ENCODE results near the gene B9D1. TPM values are rescaled to one million over a fixed set of nuclear protein-coding genes. Genes with fewer than 3 reads are reported as not detected.

B9D1 gene
- total and polyA plus RNA-seq, 2 of the 13 experiments (the other 11 are each of a cell fraction or from before 2014, with no cell fraction given), result 27.7 to 31.1 TPM

- Histone ChIP-seq H4K20me1 (ENCODE audit: insufficient read depth, low read length) (no peaks in the 10 kb centered on the region), H3K79me2 (ENCODE audit: insufficient read depth, low read length) (peaks cover 8% of the 10 kb centered on the region), H3K9me3 (ENCODE audit: low read length) (no peaks in the 10 kb centered on the region), H3K4me3 (replicated peaks in 1 of 3; ENCODE audit: insufficient read depth in 1 of 3, low read depth in 2 of 3, low read length in 3 of 3) (no peak overlapping the region), H3K27me3 (ENCODE audit: control insufficient read depth in 1 of 2, insufficient read depth in 2 of 2, low read length in 2 of 2) (0 out of 5 replicates have a peak, but pooled peaks cover 0 to 3% of the 10 kb centered on the region in 2 experiments), H3K27ac (ENCODE audit: extremely low read length, insufficient read depth, low read length) (no peak overlapping the region), H3K4me2 (ENCODE audit: low read depth, low read length) (no peak overlapping the region), H3K36me3 (replicated peaks in 1 of 2; ENCODE audit: control insufficient read depth in 1 of 2, insufficient read depth in 2 of 2, low read length in 2 of 2) (peaks cover 13 to 41% of the 10 kb centered on the region in 2 experiments), H3K4me1 (ENCODE audit: insufficient read depth, low read length) (peaks cover 50% of the 10 kb centered on the region), H2AFZ (ENCODE audit: low read length) (no peak overlapping the region), H3K9ac (ENCODE audit: insufficient read depth, low read depth, low read length) (no peak overlapping the region)
- no peak for DNase-seq (ENCODE audit: low spot score)
- TF ChIP-seq ZKSCAN1 (IDR thresholded peaks at IDR 0.05; ENCODE audit: low read length) (no peak), GABPA (IDR thresholded peaks at IDR 0.05; ENCODE audit: low read depth, low read length) (no peak), GABPA (CRISPR knock-in tag; IDR thresholded peaks at IDR 0.05; ENCODE audit: low read depth) (no peak), MIER3 (CRISPR knock-in tag; IDR thresholded peaks at IDR 0.05; ENCODE audit: borderline replicate concordance) (no peak), TFDP1 (CRISPR knock-in tag; IDR thresholded peaks at IDR 0.05; ENCODE audit: borderline replicate concordance) (no peak), KMT2A (CRISPR knock-in tag; IDR thresholded peaks at IDR 0.05) (no peak), ZNF280D (CRISPR knock-in tag; IDR thresholded peaks at IDR 0.05) (no peak)
- no TSS peak for BruUV-seq (replicated peaks)
- no peak for ATAC-seq
- ChIA-PET POLR2A (no interaction called here), CTCF (ENCODE audit: low intra/inter-chr PET ratio, low total read pairs) (no interaction called here)
- 99% methylated on average over 6 of the region's 6 CpGs for WGBS (ENCODE audit: low lambda C conversion rate)
- in situ Hi-C loops (cut with HindIII; ENCODE audit: extremely low pct_ligation_motif_present, low pct_unique_long_range_greater_than_20kb) (no loop called here), intact Hi-C loops (cut with micrococcal nuclease; ENCODE audit: unreplicated experiment) (no loop called here)
- FAIRE-seq, result no peak
These were observed 21.4 kb upstream of the B9D1 start for GRCh38 chr17:19383681-19384470.
